Uterus (tissue), 2 donors: Measurements from ENCODE around the gene FJX1.

Experiments used
- POLR2A ChIP-seq, 2 donors: fragments of 450-650 bp; IDR thresholded peaks; one replicate each; pipeline ENCODE4 v1.6.1; 2016; ENCODE audit warnings: antibody characterized with exemption in 2 of 2, mild to moderate bottlenecking in 1 of 2, moderate library complexity in 1 of 2
- TF ChIP-seq, protein P1 (sequence below), 4 experiments: fragments of 200-600 bp in 2 of 4; fragments of 450-650 bp in 2 of 4; sonication (generic) in 2 of 4; IDR thresholded peaks; one replicate each; pipeline ENCODE4 v1.5.1; 2016 to 2019; ENCODE audit warnings: antibody characterized with exemption in 4 of 4, mild to moderate bottlenecking in 2 of 4, moderate library complexity in 1 of 4

GRCh38 chr11:35590412-35590811 lies 27.8 kb upstream of the FJX1 start:
- no peak for TF ChIP-seq POLR2A (IDR thresholded peaks at IDR 0.05)
- TF ChIP-seq, protein P1, sequence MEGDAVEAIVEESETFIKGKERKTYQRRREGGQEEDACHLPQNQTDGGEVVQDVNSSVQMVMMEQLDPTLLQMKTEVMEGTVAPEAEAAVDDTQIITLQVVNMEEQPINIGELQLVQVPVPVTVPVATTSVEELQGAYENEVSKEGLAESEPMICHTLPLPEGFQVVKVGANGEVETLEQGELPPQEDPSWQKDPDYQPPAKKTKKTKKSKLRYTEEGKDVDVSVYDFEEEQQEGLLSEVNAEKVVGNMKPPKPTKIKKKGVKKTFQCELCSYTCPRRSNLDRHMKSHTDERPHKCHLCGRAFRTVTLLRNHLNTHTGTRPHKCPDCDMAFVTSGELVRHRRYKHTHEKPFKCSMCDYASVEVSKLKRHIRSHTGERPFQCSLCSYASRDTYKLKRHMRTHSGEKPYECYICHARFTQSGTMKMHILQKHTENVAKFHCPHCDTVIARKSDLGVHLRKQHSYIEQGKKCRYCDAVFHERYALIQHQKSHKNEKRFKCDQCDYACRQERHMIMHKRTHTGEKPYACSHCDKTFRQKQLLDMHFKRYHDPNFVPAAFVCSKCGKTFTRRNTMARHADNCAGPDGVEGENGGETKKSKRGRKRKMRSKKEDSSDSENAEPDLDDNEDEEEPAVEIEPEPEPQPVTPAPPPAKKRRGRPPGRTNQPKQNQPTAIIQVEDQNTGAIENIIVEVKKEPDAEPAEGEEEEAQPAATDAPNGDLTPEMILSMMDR (IDR thresholded peaks at IDR 0.05), result no peak
